ENCODE data around the gene BPHL.
"Not testable (repeated sequence)": the region's sequence is repeated elsewhere in the genome, so short reads cannot be mapped to it uniquely, and the experiment has no call there.

Gene BPHL

GRCh38 chr6:3118353-3119039, at the start of gene BPHL:
TSS of gene BPHL (plus strand) at chr6:3118711. CDS start at chr6:3118741, 30 bp downstream.
- DNase-seq: peak; percentile 94

DNA sequence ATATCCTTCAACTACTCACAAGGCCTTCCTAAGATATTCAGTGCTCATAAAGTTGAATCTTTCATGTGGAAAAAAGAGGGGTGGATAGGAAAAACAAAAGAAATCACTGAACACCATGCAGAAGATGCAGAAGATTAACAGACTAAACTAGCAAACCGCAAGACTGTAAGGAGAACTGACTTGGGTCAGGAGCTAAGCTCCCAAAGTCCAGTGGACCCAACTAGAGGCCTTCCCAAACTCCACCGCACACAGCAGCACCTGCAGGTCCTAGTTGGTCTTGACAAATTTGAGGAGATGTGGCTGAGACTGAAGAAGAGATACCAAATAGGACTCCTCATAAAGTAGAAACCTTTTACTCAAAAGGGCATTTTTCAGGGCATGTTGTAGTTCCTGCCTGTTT, 46.9 kb upstream of the BPHL start:
- no peak for DNase-seq

GRCh38 chr6:3072798-3073197, 45.7 kb upstream of the BPHL start:
- no peak for DNase-seq

- DNase-seq: no peak
These were observed 45.1 kb upstream of the BPHL start for GRCh38 chr6:3073382-3073781.

GRCh38 chr6:3075772-3076113, 42.8 kb upstream of the BPHL start:
- DNase-seq: no peak

- DNase-seq: no peak
These were observed 42.2 kb upstream of the BPHL start for GRCh38 chr6:3076320-3076719.

- no peak for DNase-seq
These were observed 41.1 kb upstream of the BPHL start for GRCh38 chr6:3077430-3077829.

DNA sequence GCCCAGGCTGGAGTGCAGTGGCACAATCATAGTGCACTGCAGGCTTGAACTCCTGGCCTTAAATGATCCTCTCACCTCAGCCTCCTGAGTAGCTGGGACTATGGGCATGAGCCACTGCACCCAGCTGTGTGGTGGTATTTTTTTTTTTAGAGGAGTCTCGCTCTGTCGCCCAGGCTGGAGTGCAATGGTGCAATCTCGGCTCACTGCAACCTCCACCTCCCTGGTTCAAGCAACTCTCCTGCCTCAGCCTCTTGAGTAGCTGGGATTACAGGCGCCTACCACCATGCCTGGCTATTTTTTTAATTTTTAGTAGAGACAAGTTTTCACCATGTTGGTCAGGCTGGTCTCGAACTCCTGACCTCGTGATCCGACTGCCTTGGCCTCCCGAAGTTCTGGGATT, 39.6 kb upstream of the BPHL start:
- DNase-seq: not testable (repeated sequence)

DNA sequence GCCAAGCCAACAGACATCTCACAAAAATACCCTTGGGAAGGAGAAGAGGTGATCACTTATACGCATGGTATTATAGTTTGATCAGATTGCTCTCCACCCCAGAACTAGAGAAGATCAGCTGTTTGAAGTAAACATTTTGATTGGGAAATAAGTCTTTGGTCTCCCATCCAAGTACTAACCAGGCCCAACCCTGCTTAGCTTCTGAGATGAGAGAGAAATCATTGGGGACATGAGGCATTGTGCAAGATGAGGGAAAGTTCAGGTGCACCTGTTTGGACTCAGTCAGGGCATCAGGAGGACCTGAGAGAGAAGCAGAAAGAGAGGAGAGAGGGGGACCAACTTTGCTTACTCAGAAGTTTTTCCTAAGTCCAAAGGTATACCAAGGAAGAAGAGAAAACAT, 38.8 kb upstream of the BPHL start:
- DNase-seq: no peak

GRCh38 chr6:3081960-3082359, 36.6 kb upstream of the BPHL start:
- no peak for DNase-seq

- no peak for DNase-seq
These were observed 33.4 kb upstream of the BPHL start for GRCh38 chr6:3085074-3085473.

DNA sequence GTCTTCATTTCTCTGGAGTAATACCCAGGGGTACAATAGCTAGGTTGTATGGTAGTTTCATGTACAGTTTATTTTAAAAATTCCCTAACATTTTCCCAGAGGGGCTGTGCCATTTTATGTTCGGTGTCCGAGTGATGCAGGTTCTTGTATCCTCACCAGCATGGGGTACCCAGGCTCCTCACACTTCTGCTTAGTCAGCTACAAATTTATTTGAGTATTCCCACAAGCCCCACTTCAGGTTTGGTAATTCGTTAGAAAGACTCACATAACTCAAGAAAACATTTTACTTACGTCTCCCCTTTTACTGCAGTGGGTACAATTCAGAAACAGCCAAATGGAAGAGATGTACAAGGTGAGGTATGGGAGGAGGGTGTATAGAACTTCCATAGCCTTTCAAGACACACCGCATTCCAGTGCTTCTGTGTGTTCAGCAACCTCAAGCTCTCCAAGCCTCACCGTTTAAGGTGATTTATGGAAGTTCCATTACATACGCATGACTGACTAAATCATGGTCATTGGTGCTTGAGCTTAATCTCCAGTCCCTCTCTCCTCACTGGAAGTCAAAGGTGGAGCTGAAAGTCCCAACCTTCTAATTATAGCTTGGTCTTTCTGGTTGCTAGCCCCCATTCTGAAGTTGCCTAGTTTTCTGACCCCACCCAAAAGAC, 32.1 kb upstream of the BPHL start:
- DNase-seq: no peak

DNA sequence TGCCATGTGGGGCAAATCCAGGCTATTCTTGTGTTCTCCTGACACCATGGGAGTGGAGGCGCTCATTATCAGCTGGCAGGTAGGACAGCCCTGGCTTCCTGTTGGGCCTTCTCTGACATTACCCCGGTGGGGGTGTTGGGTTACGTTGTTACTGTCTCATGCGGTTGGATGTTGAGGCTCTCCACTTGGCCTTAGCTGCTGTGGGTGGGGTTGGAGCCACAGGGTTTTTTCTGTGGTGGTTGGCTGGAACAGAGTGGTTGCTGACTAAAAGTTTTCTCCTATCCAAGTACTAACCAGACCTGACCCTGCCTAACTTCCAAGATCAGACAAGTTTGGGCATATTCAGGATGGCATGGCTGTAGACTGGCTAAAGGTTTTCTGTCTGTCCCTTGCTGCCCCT, 30.1 kb upstream of the BPHL start:
- no peak for DNase-seq

DNA sequence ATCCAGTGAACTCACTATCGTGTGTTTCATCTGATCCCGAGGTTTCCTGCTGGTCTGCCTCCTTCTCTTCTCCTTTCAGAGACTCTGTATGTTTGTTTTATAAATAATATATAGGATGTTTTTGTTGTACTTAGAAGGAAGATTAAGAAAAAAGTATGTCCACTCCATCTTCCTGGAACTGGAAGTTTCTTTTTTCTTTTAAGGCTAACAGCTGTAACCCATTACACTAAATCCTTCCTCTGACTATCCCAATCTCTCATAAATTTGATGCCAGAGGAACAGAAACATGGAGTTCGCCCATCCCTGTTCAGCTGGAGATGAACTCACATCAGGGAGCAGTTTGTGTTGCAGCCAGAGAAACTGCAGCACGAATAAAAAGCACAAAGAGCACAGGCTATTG, 29.5 kb upstream of the BPHL start:
- no peak for DNase-seq

- DNase-seq: no peak
These were observed 28.5 kb upstream of the BPHL start for GRCh38 chr6:3090013-3090412.

DNA sequence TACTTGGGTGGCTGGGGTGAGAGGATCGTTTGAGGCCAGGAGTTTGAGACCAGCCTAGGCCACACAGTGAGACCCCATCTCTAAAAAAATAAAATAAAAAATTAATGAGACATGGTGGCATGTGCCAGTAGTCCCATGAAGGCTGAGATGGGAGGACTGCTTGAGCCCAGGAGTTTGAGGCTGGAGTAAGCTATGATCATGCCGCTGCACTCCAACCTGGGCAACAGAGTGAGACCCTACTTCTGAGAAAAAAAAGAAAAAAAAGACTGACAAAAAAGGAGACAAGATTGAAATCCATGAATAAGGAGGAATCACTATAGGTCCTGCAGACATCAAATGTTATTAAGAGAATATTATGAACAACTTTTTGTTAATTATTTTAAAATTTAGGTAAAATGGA, 23.7 kb upstream of the BPHL start:
- DNase-seq: no peak

- no peak for DNase-seq
These were observed 15.6 kb upstream of the BPHL start for GRCh38 chr6:3102875-3103274.

DNA sequence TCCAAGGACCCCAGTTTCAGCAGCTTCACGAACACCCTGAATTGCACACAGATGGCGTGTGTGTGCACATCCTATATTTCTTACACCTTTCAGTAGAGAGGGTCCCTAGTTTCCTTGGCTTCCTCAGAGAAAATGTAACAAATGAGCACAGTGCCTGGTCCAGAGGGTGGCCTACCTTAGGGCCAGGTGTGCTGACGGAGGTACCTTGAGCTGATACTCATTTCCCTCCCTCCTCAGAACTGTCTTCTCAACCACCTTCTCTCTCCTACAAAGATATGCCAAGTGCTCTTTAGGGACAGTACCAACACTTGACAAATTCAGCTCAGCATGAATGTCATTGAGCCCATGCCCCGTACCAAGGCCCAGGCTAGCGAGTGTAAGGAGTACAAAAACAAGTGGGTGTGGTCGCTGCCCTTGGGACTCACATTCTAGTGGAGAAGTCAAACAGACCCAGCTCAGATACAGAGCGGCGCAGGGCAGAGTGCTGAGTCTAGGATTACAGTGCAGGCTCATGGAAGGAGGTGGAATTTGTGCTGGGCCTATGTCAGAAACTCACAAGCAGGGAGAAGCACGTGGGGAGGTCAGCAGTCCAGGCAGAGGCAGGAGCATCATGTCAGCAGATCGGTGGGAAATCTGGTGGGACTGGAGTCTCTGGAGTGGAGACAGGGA, 9.6 kb upstream of the BPHL start:
- DNase-seq: no peak

GRCh38 chr6:3109761-3110160, 8.8 kb upstream of the BPHL start:
- DNase-seq: no peak

- no peak for DNase-seq
These were observed 4.1 kb upstream of the BPHL start for GRCh38 chr6:3114377-3114776.

DNA sequence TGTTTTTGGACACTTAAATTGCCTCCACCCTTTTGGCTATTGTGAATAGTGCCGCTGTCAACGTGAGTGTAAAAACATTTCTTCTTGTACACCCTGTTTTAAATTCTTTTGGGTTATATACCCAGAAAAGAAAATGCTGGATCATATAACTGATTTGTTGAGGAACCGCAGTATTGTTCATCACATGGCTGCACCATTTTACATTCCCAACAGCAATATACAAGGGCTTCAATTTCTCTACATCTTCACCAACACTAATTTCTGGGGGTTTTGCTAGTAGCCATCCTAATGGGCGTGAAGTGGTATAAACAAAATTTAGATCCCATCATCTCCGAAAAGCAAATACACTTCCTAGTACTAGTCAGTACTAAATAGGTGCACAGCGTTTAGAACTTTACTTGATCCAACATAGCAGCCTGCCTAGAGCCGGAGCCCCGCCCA, 579 bp upstream of the BPHL start:
- DNase-seq: no peak

- DNase-seq: no peak
These were observed 671 bp downstream of the BPHL start for GRCh38 chr6:3119040-3119723.

GRCh38 chr6:3120765-3121089, 2.2 kb downstream of the BPHL start:
- no peak for DNase-seq

DNA sequence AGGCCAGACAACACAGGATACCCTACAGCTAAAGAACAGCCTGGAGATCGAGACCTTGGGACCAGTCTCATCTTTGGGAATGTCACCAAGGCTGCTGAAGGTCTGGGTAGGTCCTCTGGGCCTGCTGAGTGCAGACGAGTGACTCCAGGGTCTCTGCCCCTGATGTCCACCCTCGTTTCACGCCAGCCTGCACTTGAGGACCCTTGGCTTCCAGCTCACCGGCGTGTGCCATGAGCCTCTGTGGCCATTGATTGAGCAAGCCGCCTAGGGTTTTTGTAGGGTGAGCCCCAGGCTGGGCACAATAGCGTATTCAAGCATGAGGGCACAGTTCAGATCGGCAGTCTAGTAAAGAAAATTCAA, 4.3 kb downstream of the BPHL start:
- DNase-seq: no peak

Measured in NCI-H526 treated with DMSO at 0.1 percent for 48 hours (cell line).